ENCODE results near the gene ATP2B3.

Gene ATP2B3

GRCh38 chrX:153517423-153517822 lies at the start of gene ATP2B3:
ATP2B3 (plus strand) TSS chrX:153517642; CDS start chrX:153536248, 18,606 bp downstream.
- DNase-seq: no peak

- DNase-seq: no peak
Observed at GRCh38 chrX:153468008-153468580, 49.3 kb upstream of the ATP2B3 start.

GRCh38 chrX:153469811-153470410 lies 47.5 kb upstream of the ATP2B3 start:
- peak; percentile 13 for DNase-seq

GRCh38 chrX:153470411-153471363 lies 46.8 kb upstream of the ATP2B3 start, which contains the start of gene HAUS7:
HAUS7 (minus strand) TSS chrX:153470576; CDS start chrX:153470557, 19 bp downstream.
- DNase-seq: peak; percentile 94

- DNase-seq: no peak
Observed at GRCh38 chrX:153471663-153472280, 45.7 kb upstream of the ATP2B3 start.

- DNase-seq: no peak
Observed at GRCh38 chrX:153473126-153473525, 44.3 kb upstream of the ATP2B3 start.

GRCh38 chrX:153474266-153474665 lies 43.2 kb upstream of the ATP2B3 start:
- DNase-seq: no peak

GRCh38 chrX:153474718-153475117 lies 42.7 kb upstream of the ATP2B3 start:
- peak; percentile 49 for DNase-seq

GRCh38 chrX:153475271-153475670 lies 42.2 kb upstream of the ATP2B3 start:
- DNase-seq: no peak

- DNase-seq: no peak
Observed at GRCh38 chrX:153475751-153476281, 41.6 kb upstream of the ATP2B3 start.

- DNase-seq: no peak
Observed at GRCh38 chrX:153476666-153477363, 40.6 kb upstream of the ATP2B3 start.

GRCh38 chrX:153477364-153477857 lies 40.0 kb upstream of the ATP2B3 start:
- no peak for DNase-seq

- no peak for DNase-seq
Observed at GRCh38 chrX:153477901-153478300, 39.5 kb upstream of the ATP2B3 start.

- no peak for DNase-seq
Observed at GRCh38 chrX:153478746-153479145, 38.7 kb upstream of the ATP2B3 start.

- no peak for DNase-seq
Observed at GRCh38 chrX:153481043-153481442, 36.4 kb upstream of the ATP2B3 start.

GRCh38 chrX:153482376-153483015 lies 34.9 kb upstream of the ATP2B3 start:
- DNase-seq: no peak

- no peak for DNase-seq
Observed at GRCh38 chrX:153485396-153486080, 31.9 kb upstream of the ATP2B3 start.

GRCh38 chrX:153486171-153486570 lies 31.3 kb upstream of the ATP2B3 start:
- no peak for DNase-seq

GRCh38 chrX:153487590-153488071 lies 29.8 kb upstream of the ATP2B3 start:
- DNase-seq: no peak

- no peak for DNase-seq
Observed at GRCh38 chrX:153488231-153488914, 29.1 kb upstream of the ATP2B3 start.
